Measurements from ENCODE around the gene INPP5A. TPM values are rescaled to one million over a fixed set of nuclear protein-coding genes. Genes with fewer than 3 reads are reported as not detected.

INPP5A gene
- total RNA-seq, 1 experiment from 2014 or later = 22.6 TPM

DNA sequence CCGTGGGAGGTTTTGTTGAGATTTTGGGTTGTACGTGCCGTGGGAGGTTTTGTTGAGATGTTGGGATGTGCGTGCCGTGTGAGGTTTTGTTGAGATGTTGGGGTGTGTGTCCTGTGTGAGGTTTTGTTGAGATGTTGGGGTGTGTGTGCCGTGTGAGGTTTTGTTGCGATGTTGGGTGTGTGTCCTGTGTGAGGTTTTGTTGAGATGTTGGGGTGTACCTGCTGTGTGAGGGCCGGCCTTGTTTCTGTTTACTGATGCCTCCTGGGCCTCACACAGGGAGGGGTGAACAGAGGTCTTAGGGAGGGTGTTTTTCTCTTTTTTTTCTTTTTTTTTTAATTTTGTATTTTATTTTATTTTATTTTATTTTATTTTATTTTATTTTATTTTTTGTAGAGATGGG is 36.7 kb downstream of the INPP5A start:
- Histone ChIP-seq H3K36me3 (ENCODE audit: low read depth, low read length) (no peaks in the 10 kb centered on the region), H3K9me2 (replicated peaks; ENCODE audit: low read length) (no peaks in the 10 kb centered on the region), H3K4me3 (ENCODE audit: low read length) (no peak overlapping the region), H3K4me2 (ENCODE audit: low read length) (peak overlapping the region; percentile 94), H3F3A (ENCODE audit: low read length, unreplicated experiment) (no peaks in the 10 kb centered on the region), H3K9ac (ENCODE audit: low read length) (peak overlapping the region; percentile 87; the same call in 1 of the 2 replicates), H3K9me3 (ENCODE audit: low read length) (no peaks in the 10 kb centered on the region), H3K27me3 (ENCODE audit: low read length) (no peaks in the 10 kb centered on the region), H4K20me1 (ENCODE audit: low read length) (no peaks in the 10 kb centered on the region), H2AFZ (ENCODE audit: low read length) (no peak overlapping the region), H3K4me1 (ENCODE audit: insufficient read depth, low read length) (peaks cover 55% of the 10 kb centered on the region), H3K27ac (ENCODE audit: low read length) (peak overlapping the region; percentile 100), H3K79me2 (ENCODE audit: low read length) (peaks cover 41% of the 10 kb centered on the region)
- DNase-seq (no peak), ATAC-seq (no peak)
- POLR2A ChIA-PET (ENCODE audit: unreplicated experiment) = no interaction called here
- no peak for TF ChIP-seq EZH2phosphoT487 (IDR thresholded peaks at IDR 0.05; ENCODE audit: borderline replicate concordance, low read length)
- no peak for TF ChIP-seq EZH2 (IDR thresholded peaks at IDR 0.05; ENCODE audit: low read length, unreplicated experiment)
- no peak for TF ChIP-seq CTCF (conservative IDR thresholded peaks at IDR 0.05; ENCODE audit: low read depth, low read length)
- CTCF ChIA-PET = no interaction called here
- intact Hi-C loops (cut with micrococcal nuclease) = no loop called here
- BruUV-seq (replicated peaks) = no TSS peak

- DNase-seq (peak; percentile 72), ATAC-seq (peak; percentile 18)
- H3K27me3 ChIP-seq (ENCODE audit: low read length) = no peaks in the 10 kb centered on the region
- peaks cover 40% of the 10 kb centered on the region for H3K79me2 ChIP-seq (ENCODE audit: low read length)
- TF ChIP-seq EZH2phosphoT487 (IDR thresholded peaks at IDR 0.05; ENCODE audit: borderline replicate concordance, low read length) = no peak
- TF ChIP-seq EZH2 (IDR thresholded peaks at IDR 0.05; ENCODE audit: low read length, unreplicated experiment) = no peak
- TF ChIP-seq CTCF (conservative IDR thresholded peaks at IDR 0.05; ENCODE audit: low read depth, low read length) = no peak
- CTCF ChIA-PET = interaction anchor here (1.0 kb wide), 1 partner anchor 16 kb away, joined by 5 read pairs; no protein-coding TSS in a partner anchor
- H3K9me3 ChIP-seq (ENCODE audit: low read length) = no peaks in the 10 kb centered on the region
- intact Hi-C loops (cut with micrococcal nuclease) = no loop called here
- H3K9ac ChIP-seq (ENCODE audit: low read length) = peak overlapping the region; percentile 87
- H3K9me2 ChIP-seq (replicated peaks; ENCODE audit: low read length) = no peaks in the 10 kb centered on the region
- no peak overlapping the region for H2AFZ ChIP-seq (ENCODE audit: low read length)
- peak overlapping the region; percentile 94 for H3K4me2 ChIP-seq (ENCODE audit: low read length)
- H3K4me1 ChIP-seq (ENCODE audit: insufficient read depth, low read length) = peaks cover 55% of the 10 kb centered on the region
- POLR2A ChIA-PET (ENCODE audit: unreplicated experiment) = interaction anchor here (0.6 kb wide), 1 partner anchor 13 kb away, joined by 3 read pairs; no protein-coding TSS in a partner anchor
- no TSS peak for BruUV-seq (replicated peaks)
- H3K36me3 ChIP-seq (ENCODE audit: low read depth, low read length) = no peaks in the 10 kb centered on the region
- no peaks in the 10 kb centered on the region for H3F3A ChIP-seq (ENCODE audit: low read length, unreplicated experiment)
- no peaks in the 10 kb centered on the region for H4K20me1 ChIP-seq (ENCODE audit: low read length)
- peak overlapping the region; percentile 100 for H3K27ac ChIP-seq (ENCODE audit: low read length)
- H3K4me3 ChIP-seq (ENCODE audit: low read length) = peak overlapping the region; percentile 68
These were observed 37.3 kb downstream of the INPP5A start for GRCh38 chr10:132574783-132575319.

All from PC-3 (cell line).